IPS DF 19.7 (cell line): ENCODE data around the gene UBA5.

Source experiments
- DNase-seq: peaks from one replicate; pipeline ENCODE4 v3.0.0-alpha.2; 2013; ENCODE audit warnings: low read depth, low spot score

Gene UBA5

GRCh38 chr3:132654190-132654589, 5.9 kb upstream of the UBA5 start:
- no peak for DNase-seq

- no peak for DNase-seq
These were observed 5.4 kb upstream of the UBA5 start for GRCh38 chr3:132654721-132655120.

GRCh38 chr3:132655471-132655870, 4.7 kb upstream of the UBA5 start:
- no peak for DNase-seq

GRCh38 chr3:132657869-132658747, 2.0 kb upstream of the UBA5 start:
- no peak for DNase-seq

GRCh38 chr3:132659000-132659364, 1.1 kb upstream of the UBA5 start:
- DNase-seq: no peak

GRCh38 chr3:132659365-132660051, 621 bp upstream of the UBA5 start, which contains the start of gene ACAD11:
Gene ACAD11 (minus strand): TSS chr3:132659809. CDS start chr3:132659751, 58 bp downstream.
- DNase-seq: no peak

GRCh38 chr3:132660811-132661070, 612 bp downstream of the UBA5 start:
- DNase-seq: no peak

- DNase-seq: no peak
These were observed 972 bp downstream of the UBA5 start for GRCh38 chr3:132661101-132661500.

- no peak for DNase-seq
These were observed 2.1 kb downstream of the UBA5 start for GRCh38 chr3:132662212-132662611.

- DNase-seq: no peak
These were observed 5.2 kb downstream of the UBA5 start for GRCh38 chr3:132665230-132665745.

- no peak for DNase-seq
These were observed 9.2 kb downstream of the UBA5 start for GRCh38 chr3:132669256-132669777.

GRCh38 chr3:132675408-132675807, 15.3 kb downstream of the UBA5 start:
- DNase-seq: no peak

GRCh38 chr3:132679911-132680310, 19.8 kb downstream of the UBA5 start:
- no peak for DNase-seq

GRCh38 chr3:132681421-132681820, 21.3 kb downstream of the UBA5 start:
- no peak for DNase-seq

GRCh38 chr3:132682201-132682600, 22.1 kb downstream of the UBA5 start:
- no peak for DNase-seq

GRCh38 chr3:132690040-132690439, 29.9 kb downstream of the UBA5 start:
- DNase-seq: no peak

- no peak for DNase-seq
These were observed 34.9 kb downstream of the UBA5 start for GRCh38 chr3:132694991-132695390.

- no peak for DNase-seq
These were observed 35.3 kb downstream of the UBA5 start for GRCh38 chr3:132695422-132695821.

GRCh38 chr3:132703733-132704132, 43.6 kb downstream of the UBA5 start:
- no peak for DNase-seq

GRCh38 chr3:132709761-132710160, 49.6 kb downstream of the UBA5 start:
- no peak for DNase-seq

GRCh38 chr3:132710311-132710710, 50.2 kb downstream of the UBA5 start:
- no peak for DNase-seq

GRCh38 chr3:132713977-132714727, 54.0 kb downstream of the UBA5 start:
- no peak for DNase-seq
